Measurements from ENCODE around the gene RASSF5. TPM values are rescaled to one million over a fixed set of nuclear protein-coding genes. Genes with fewer than 3 reads are reported as not detected.
A peak's percentile ranks its signal among the peaks of the same experiment; 100 is the strongest.

RASSF5 gene
- total RNA-seq, 2 experiments from 2014 or later, result 215 to 218 TPM

- Mint-ChIP-seq H3K9me3 (no peaks in the 10 kb centered on the region), H3K4me3 (peak overlapping the region; percentile 62), H3K36me3 (ENCODE audit: low read depth) (no peaks in the 10 kb centered on the region), H3K27ac (no peak overlapping the region), H3K4me1 (ENCODE audit: low read depth) (peaks cover 44% of the 10 kb centered on the region), H3K27me3 (peaks cover 28% of the 10 kb centered on the region)
- CTCF ChIA-PET, result interaction anchor here (1.1 to 4.0 kb wide), 5 partner anchors 14 to 150 kb away, joined by 3 to 21 read pairs (median 4); no protein-coding TSS in a partner anchor
- TF ChIP-seq, protein P1, sequence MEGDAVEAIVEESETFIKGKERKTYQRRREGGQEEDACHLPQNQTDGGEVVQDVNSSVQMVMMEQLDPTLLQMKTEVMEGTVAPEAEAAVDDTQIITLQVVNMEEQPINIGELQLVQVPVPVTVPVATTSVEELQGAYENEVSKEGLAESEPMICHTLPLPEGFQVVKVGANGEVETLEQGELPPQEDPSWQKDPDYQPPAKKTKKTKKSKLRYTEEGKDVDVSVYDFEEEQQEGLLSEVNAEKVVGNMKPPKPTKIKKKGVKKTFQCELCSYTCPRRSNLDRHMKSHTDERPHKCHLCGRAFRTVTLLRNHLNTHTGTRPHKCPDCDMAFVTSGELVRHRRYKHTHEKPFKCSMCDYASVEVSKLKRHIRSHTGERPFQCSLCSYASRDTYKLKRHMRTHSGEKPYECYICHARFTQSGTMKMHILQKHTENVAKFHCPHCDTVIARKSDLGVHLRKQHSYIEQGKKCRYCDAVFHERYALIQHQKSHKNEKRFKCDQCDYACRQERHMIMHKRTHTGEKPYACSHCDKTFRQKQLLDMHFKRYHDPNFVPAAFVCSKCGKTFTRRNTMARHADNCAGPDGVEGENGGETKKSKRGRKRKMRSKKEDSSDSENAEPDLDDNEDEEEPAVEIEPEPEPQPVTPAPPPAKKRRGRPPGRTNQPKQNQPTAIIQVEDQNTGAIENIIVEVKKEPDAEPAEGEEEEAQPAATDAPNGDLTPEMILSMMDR (IDR thresholded peaks at IDR 0.05), result no peak
- intact Hi-C loops (cut with micrococcal nuclease), result loop anchor here (5.0 kb wide), 1 partner anchor 74 kb away; no protein-coding TSS in a partner anchor
- ATAC-seq, result no peak
- peak; percentile 12 for DNase-seq
- POLR2A ChIA-PET, result interaction anchor here (1.5 kb wide), 1 partner anchor 11 kb away, joined by 4 read pairs; no protein-coding TSS in a partner anchor
Observed at GRCh38 chr1:206508130-206508889, 979 bp downstream of the RASSF5 start.

DNA sequence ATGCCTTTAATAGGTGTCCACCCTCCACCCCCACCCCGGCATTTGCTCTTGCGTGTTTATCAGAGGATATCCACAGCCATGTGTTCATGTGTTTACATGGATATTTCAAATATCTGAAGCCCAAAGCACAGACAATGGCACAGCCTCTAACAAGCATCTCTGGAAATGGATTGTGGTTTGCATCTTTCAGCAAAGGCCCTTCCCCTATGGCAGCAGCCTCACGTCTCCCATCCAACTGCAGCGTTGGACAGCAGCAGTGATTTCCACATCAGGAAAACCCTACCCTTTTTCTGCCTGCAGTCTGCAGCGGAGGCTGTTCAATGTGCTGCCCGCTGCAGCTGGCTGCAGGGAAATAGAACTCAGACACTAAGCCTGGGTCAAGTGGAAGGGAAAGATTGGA is 1.6 kb downstream of the RASSF5 start:
- ATAC-seq, result no peak
- H3K4me3 Mint-ChIP-seq, result peak overlapping the region; percentile 62
- CTCF ChIA-PET, result no interaction called here
- POLR2A ChIA-PET, result no interaction called here
- no peak for DNase-seq
- TF ChIP-seq, protein P1 (IDR thresholded peaks at IDR 0.05), result no peak
- no peaks in the 10 kb centered on the region for H3K9me3 Mint-ChIP-seq
- H3K4me1 Mint-ChIP-seq (ENCODE audit: low read depth), result peaks cover 37% of the 10 kb centered on the region
- intact Hi-C loops (cut with micrococcal nuclease), result loop anchor here (5.0 kb wide), 1 partner anchor 73 kb away; no protein-coding TSS in a partner anchor
- no peak overlapping the region for H3K27ac Mint-ChIP-seq
- no peaks in the 10 kb centered on the region for H3K36me3 Mint-ChIP-seq (ENCODE audit: low read depth)
- H3K27me3 Mint-ChIP-seq, result peaks cover 28% of the 10 kb centered on the region

DNA sequence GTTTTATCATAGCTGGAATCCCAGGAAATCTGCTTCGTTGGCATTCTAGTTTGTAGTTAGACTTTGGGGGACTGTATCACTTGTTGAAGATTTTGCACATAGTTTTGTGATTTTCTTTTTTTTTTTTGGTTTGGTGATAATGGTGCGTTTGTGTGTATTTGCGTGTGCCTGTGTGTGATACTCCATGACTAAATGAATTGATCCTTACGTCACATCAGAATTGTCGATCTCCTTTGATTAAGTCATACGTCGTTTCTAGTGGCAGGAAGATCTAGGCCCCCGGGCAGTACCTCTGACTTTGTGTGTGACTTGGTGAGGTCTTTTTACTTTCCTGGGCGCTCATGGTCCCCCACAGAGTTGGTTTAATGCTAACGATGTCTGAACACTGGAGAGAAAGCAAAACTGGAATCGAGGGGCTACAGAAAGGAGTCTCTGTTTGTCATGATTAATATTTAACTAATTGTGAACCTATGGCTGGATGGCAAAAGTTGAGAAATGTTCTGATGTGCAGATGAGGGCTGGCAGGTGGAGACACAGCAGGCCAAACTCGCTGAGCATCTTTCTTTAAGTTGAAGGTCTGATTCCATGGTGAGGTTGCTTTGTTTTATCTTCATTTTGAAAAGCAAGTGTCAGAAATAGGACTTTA is 2.4 kb downstream of the RASSF5 start:
- Mint-ChIP-seq H3K36me3 (ENCODE audit: low read depth) (no peaks in the 10 kb centered on the region), H3K27me3 (peaks cover 28% of the 10 kb centered on the region), H3K27ac (no peak overlapping the region), H3K4me3 (no peak overlapping the region), H3K4me1 (ENCODE audit: low read depth) (peaks cover 30% of the 10 kb centered on the region), H3K9me3 (no peaks in the 10 kb centered on the region)
- TF ChIP-seq, protein P1 (IDR thresholded peaks at IDR 0.05), result no peak
- intact Hi-C loops (cut with micrococcal nuclease), result loop anchor here (5.0 kb wide), 1 partner anchor 73 kb away; no protein-coding TSS in a partner anchor
- CTCF ChIA-PET, result interaction anchor here (1.0 kb wide), 1 partner anchor 35 kb away, joined by 3 read pairs; no protein-coding TSS in a partner anchor
- no peak for DNase-seq
- no peak for ATAC-seq
- POLR2A ChIA-PET, result no interaction called here

GRCh38 chr1:206510371-206510770 is 3.0 kb downstream of the RASSF5 start:
- H3K27ac Mint-ChIP-seq, result no peak overlapping the region
- intact Hi-C loops (cut with micrococcal nuclease), result no loop called here
- TF ChIP-seq, protein P1 (IDR thresholded peaks at IDR 0.05), result no peak
- ChIA-PET POLR2A (no interaction called here), CTCF (interaction anchor here (1.0 kb wide), 1 partner anchor 35 kb away, joined by 3 read pairs; no protein-coding TSS in a partner anchor)
- H3K4me3 Mint-ChIP-seq, result no peak overlapping the region
- no peak for DNase-seq
- H3K9me3 Mint-ChIP-seq, result no peaks in the 10 kb centered on the region
- H3K36me3 Mint-ChIP-seq (ENCODE audit: low read depth), result no peaks in the 10 kb centered on the region
- peaks cover 26% of the 10 kb centered on the region for H3K27me3 Mint-ChIP-seq
- ATAC-seq, result no peak
- H3K4me1 Mint-ChIP-seq (ENCODE audit: low read depth), result peaks cover 23% of the 10 kb centered on the region

Data from activated CD8-positive, alpha-beta T cell treated with anti-CD3 and anti-CD28 coated beads for 36 hours (primary cell).